GM12864 (cell line): Measurements from ENCODE around the gene GHITM.

ENCODE experiments used
- DNase-seq: peaks from one replicate; pipeline ENCODE4 v3.0.0-alpha.2; 2011; ENCODE audit warnings: low read depth
- H3K4me3 ChIP-seq: 2 replicates; pipeline ENCODE4 v1.5.1; 2011; ENCODE audit warnings: mild to moderate bottlenecking, low read depth, low read length, control low read depth
- TF ChIP-seq, protein P1 (sequence below): IDR thresholded peaks from 2 replicates; pipeline ENCODE4 v1.5.1; 2011; ENCODE audit warnings: low read depth, mild to moderate bottlenecking, moderate library complexity, low read length, control low read depth, inconsistent platforms; ENCODE audit errors: missing control alignments

Gene GHITM

GRCh38 chr10:84152769-84153168, 13.5 kb downstream of the GHITM start:
- DNase-seq: no peak
- TF ChIP-seq, protein P1, sequence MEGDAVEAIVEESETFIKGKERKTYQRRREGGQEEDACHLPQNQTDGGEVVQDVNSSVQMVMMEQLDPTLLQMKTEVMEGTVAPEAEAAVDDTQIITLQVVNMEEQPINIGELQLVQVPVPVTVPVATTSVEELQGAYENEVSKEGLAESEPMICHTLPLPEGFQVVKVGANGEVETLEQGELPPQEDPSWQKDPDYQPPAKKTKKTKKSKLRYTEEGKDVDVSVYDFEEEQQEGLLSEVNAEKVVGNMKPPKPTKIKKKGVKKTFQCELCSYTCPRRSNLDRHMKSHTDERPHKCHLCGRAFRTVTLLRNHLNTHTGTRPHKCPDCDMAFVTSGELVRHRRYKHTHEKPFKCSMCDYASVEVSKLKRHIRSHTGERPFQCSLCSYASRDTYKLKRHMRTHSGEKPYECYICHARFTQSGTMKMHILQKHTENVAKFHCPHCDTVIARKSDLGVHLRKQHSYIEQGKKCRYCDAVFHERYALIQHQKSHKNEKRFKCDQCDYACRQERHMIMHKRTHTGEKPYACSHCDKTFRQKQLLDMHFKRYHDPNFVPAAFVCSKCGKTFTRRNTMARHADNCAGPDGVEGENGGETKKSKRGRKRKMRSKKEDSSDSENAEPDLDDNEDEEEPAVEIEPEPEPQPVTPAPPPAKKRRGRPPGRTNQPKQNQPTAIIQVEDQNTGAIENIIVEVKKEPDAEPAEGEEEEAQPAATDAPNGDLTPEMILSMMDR: no peak
- no peak overlapping the region for H3K4me3 ChIP-seq

- no peak for DNase-seq
- H3K4me3 ChIP-seq: no peak overlapping the region
- TF ChIP-seq, protein P1: no peak
Observed at GRCh38 chr10:84155521-84155920, 16.2 kb downstream of the GHITM start.

GRCh38 chr10:84156009-84156408, 16.7 kb downstream of the GHITM start:
- no peak overlapping the region for H3K4me3 ChIP-seq
- TF ChIP-seq, protein P1: no peak
- DNase-seq: no peak

GRCh38 chr10:84156768-84157167, 17.5 kb downstream of the GHITM start:
- no peak overlapping the region for H3K4me3 ChIP-seq
- TF ChIP-seq, protein P1: no peak
- DNase-seq: no peak

DNA sequence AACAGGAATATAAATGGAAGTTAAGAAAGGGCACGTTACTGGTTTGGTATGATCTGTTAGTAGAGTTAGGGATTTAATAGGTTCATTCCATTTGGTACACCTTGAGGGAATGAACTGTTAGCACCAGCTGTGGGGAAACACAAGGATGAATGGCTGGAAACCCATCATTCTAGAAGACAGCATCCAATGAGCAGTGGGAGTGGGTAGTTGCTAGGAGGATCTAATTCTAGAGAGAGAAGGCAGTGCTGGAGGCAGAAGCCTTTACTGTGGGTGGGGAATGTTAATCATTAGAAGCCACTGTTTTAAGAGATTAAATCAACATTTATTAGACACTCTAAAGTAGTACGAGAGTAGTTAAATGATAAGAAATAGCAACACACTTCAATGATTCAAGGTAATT, 18.8 kb downstream of the GHITM start:
- TF ChIP-seq, protein P1: no peak
- no peak overlapping the region for H3K4me3 ChIP-seq
- no peak for DNase-seq

DNA sequence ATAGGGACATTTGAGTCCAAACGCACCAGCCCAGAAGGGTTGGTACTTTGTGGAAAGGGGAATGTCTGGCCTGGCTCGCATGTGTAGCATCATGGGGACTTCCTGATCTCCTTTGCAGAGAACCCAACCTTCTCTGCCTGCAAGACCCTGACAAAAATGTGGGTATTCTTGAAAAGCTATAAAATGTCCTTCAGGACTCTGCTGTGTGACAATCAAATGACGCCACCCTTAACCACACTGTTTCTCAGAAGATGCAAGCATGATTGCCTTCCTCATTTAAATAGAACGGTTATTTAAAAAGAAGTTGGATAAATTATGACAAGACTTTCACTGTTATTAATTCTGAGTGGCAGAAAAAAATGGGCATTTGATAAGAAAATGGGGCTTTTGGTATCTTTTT, 19.2 kb downstream of the GHITM start:
- TF ChIP-seq, protein P1: no peak
- no peak for DNase-seq
- H3K4me3 ChIP-seq: no peak overlapping the region

DNA sequence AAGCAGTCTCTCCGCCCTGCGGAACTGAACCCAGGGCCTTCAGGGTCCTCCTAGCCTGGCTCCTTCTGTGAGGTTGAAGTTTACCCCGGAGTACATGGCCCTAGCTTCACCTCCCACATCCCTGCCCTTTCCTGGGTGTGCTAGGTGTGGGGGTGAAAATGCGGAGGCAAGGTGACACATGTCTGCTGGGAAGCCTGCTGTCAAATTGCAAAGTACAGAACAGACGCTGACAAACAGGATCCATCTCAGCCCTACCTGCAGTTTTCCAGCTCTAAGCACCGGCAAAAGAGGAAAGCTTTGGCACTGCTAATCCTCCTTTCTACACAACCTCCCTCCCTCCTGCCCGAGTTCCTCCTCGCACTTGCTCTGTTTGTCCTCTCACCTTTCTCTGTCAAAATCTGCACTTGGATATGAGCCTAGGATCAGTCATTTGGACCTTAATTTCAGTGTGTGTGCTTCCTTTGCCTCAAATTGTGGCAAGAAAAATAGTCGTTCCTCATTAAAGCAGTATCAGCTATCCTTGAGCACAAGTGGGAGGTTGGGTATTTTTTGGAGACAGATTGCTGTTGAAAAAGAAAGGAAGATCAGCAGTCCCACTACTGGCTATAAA, 19.9 kb downstream of the GHITM start:
- no peak overlapping the region for H3K4me3 ChIP-seq
- TF ChIP-seq, protein P1: no peak
- DNase-seq: no peak
